ENCODE results near the gene BLACAT1. TPM values are rescaled to one million over a fixed set of nuclear protein-coding genes. Genes with fewer than 3 reads are reported as not detected.

BLACAT1 gene
- total and polyA plus RNA-seq, 2 of the 4 experiments (the other 2 are of a cell fraction): under 0.01 to 0.05 TPM

GRCh38 chr1:205453466-205453865 is 2.4 kb downstream of the BLACAT1 start:
- Histone ChIP-seq H2BK120ac (ENCODE audit: low read depth, low read length) (no peak overlapping the region), H3K4ac (ENCODE audit: low read depth, low read length) (no peak overlapping the region), H3K79me1 (ENCODE audit: low read depth in 1 of 2, low read length in 2 of 2) (no peaks in the 10 kb centered on the region), H2AK9ac (replicated peaks; ENCODE audit: low read depth, low read length, poor library complexity) (no peak overlapping the region), H2BK20ac (ENCODE audit: low read depth, low read length) (no peak overlapping the region), H3K18ac (ENCODE audit: low read depth, low read length) (no peak overlapping the region), H2AFZ (replicated peaks; ENCODE audit: low read length, poor library complexity) (no peak overlapping the region), H3K27me3 (ENCODE audit: control insufficient read depth, insufficient read depth, low read length) (peaks cover 74% of the 10 kb centered on the region), H2BK5ac (ENCODE audit: low read depth, low read length, poor library complexity, severe bottlenecking) (no peak overlapping the region), H3K23ac (ENCODE audit: low read depth, low read length) (no peak overlapping the region), H3K56ac (ENCODE audit: extremely low read depth, insufficient read depth, low read length) (no peak overlapping the region), H3K9me1 (ENCODE audit: insufficient read depth, low read length) (no peaks in the 10 kb centered on the region), H4K5ac (ENCODE audit: low read depth, low read length) (no peak overlapping the region), H3K14ac (replicated peaks; ENCODE audit: low read depth, low read length) (no peak overlapping the region), H3K4me2 (ENCODE audit: low read depth, low read length) (no peak overlapping the region), H3K9ac (ENCODE audit: low read depth, low read length) (no peak overlapping the region), H3K36me3 (ENCODE audit: control insufficient read depth, insufficient read depth, low read length) (no peaks in the 10 kb centered on the region), H3K4me1 (ENCODE audit: control insufficient read depth, insufficient read depth, low read length) (no peaks in the 10 kb centered on the region; the same call in 1 of the 2 replicates), H3K9me3 (ENCODE audit: control insufficient read depth, insufficient read depth, low read length) (0 out of 2 replicates have a peak, but pooled peaks cover 2% of the 10 kb centered on the region), H4K20me1 (ENCODE audit: insufficient read depth, low read length) (no peaks in the 10 kb centered on the region), H3K4me3 (ENCODE audit: insufficient read depth, low read depth, low read length) (no peak overlapping the region), H4K8ac (ENCODE audit: low read depth in 2 of 2, low read length in 2 of 2) (no peak overlapping the region), H4K91ac (ENCODE audit: insufficient read depth, low read depth, low read length) (no peak overlapping the region), H2AK5ac (ENCODE audit: low read depth, low read length) (no peak overlapping the region), H3K27ac (ENCODE audit: insufficient read depth, low read length) (no peak overlapping the region), H2BK15ac (ENCODE audit: low read depth, low read length) (no peak overlapping the region)
- TF ChIP-seq FOS (IDR thresholded peaks at IDR 0.05; ENCODE audit: low read depth, low read length): no peak
- no peak for TF ChIP-seq BHLHE40 (IDR thresholded peaks at IDR 0.05; ENCODE audit: low read depth, low read length)
- TF ChIP-seq SMC3 (IDR thresholded peaks at IDR 0.05; ENCODE audit: low read depth, low read length): no peak
- TF ChIP-seq RFX5 (IDR thresholded peaks at IDR 0.05; ENCODE audit: low read depth, low read length): no peak
- no peak for TF ChIP-seq RCOR1 (IDR thresholded peaks at IDR 0.05; ENCODE audit: insufficient replicate concordance, low read length)
- no peak for TF ChIP-seq MXI1 (IDR thresholded peaks at IDR 0.05; ENCODE audit: borderline replicate concordance, low read depth, low read length)
- TF ChIP-seq CTCF (conservative IDR thresholded peaks at IDR 0.05; ENCODE audit: low read depth, low read length): no peak
- CTCF ChIA-PET: no interaction called here
- DNase-seq (no peak), ATAC-seq (ENCODE audit: low read depth) (no peak)
- POLR2A ChIA-PET (ENCODE audit: unreplicated experiment): no interaction called here
- intact Hi-C loops (cut with micrococcal nuclease): no loop called here
- WGBS, 2 experiments (ENCODE audit: extremely low coverage in 2 of 2, insufficient read length in 1 of 2): no CpG with 5 or more reads among the region's 3 CpGs
- BruUV-seq (replicated peaks): no TSS peak
- in situ Hi-C loops (cut with MboI; ENCODE audit: low sequenced_read_pairs): no loop called here
- dilution Hi-C loops (cut with HindIII; ENCODE audit: low sequenced_read_pairs, unreplicated experiment): no loop called here

Data from IMR-90 (cell line).